Suprapubic skin (tissue), 3 donors: ENCODE data around the gene BPIFB2.

Source experiments
- CTCF ChIP-seq, 2 donors: fragments of 200-600 bp in 1 of 2; fragments of 450-650 bp in 1 of 2; sonication (generic) in 1 of 2; IDR thresholded peaks; one replicate each; pipeline ENCODE4 v1.5.1; 2016 to 2019; ENCODE audit warnings: antibody characterized with exemption in 2 of 2, mild to moderate bottlenecking in 1 of 2, moderate library complexity in 1 of 2
- EP300 ChIP-seq: sonication (generic); formaldehyde crosslinking; IDR thresholded peaks from one replicate; pipeline ENCODE4 v1.6.1; 2017; ENCODE audit warnings: antibody characterized with exemption
- POLR2A ChIP-seq, 2 donors: fragments of 450-650 bp; IDR thresholded peaks; one replicate each; pipeline ENCODE4 v1.6.1; 2017; ENCODE audit warnings: antibody characterized with exemption in 2 of 2, mild to moderate bottlenecking in 2 of 2, moderate library complexity in 2 of 2

- TF ChIP-seq EP300 (no peak), CTCF (IDR thresholded peaks at IDR 0.05) (no peak), POLR2A (IDR thresholded peaks at IDR 0.05) (no peak)
These were observed 30.8 kb upstream of the BPIFB2 start for GRCh38 chr20:32976746-32977145.
